ENCODE measurements around the gene NHSL2.

- TF ChIP-seq, protein P1, sequence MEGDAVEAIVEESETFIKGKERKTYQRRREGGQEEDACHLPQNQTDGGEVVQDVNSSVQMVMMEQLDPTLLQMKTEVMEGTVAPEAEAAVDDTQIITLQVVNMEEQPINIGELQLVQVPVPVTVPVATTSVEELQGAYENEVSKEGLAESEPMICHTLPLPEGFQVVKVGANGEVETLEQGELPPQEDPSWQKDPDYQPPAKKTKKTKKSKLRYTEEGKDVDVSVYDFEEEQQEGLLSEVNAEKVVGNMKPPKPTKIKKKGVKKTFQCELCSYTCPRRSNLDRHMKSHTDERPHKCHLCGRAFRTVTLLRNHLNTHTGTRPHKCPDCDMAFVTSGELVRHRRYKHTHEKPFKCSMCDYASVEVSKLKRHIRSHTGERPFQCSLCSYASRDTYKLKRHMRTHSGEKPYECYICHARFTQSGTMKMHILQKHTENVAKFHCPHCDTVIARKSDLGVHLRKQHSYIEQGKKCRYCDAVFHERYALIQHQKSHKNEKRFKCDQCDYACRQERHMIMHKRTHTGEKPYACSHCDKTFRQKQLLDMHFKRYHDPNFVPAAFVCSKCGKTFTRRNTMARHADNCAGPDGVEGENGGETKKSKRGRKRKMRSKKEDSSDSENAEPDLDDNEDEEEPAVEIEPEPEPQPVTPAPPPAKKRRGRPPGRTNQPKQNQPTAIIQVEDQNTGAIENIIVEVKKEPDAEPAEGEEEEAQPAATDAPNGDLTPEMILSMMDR (IDR thresholded peaks at IDR 0.05), result no peak
- no peak for TF ChIP-seq POLR2A (IDR thresholded peaks at IDR 0.05)
- TF ChIP-seq POLR2AphosphoS5 (IDR thresholded peaks at IDR 0.05), result no peak
Observed at GRCh38 chrX:72019487-72019886, 108.8 kb downstream of the NHSL2 start.
